HG02943 (cell line): ENCODE data around the gene MTAP.

Experiments used
- ATAC-seq: cut with Tn5 transposase; IDR thresholded peaks from one replicate; pipeline ENCODE4 v1.9.1; 2021; ENCODE audit warnings: mild to moderate bottlenecking, low read depth, moderate library complexity; ENCODE audit not compliant: unreplicated experiment

MTAP gene

DNA sequence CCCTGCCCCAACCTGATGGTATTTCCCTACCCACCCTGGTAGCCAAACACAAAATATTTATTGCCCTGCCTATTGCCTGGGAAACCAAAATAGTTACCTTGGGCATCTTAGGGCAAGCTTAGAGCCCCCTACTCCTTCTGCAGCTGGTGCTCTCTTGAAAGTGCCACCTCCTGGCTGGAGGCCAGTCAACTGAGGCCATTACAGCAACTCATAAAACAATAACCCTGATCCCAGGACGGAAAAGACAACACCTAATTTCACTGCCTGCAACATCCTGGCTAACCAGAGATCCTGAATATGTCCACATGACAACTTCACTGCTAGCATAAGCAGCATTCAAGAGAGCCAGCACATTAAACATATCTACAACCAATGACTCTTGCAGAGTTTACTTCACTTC, 38.7 kb downstream of the MTAP start:
- no peak for ATAC-seq

DNA sequence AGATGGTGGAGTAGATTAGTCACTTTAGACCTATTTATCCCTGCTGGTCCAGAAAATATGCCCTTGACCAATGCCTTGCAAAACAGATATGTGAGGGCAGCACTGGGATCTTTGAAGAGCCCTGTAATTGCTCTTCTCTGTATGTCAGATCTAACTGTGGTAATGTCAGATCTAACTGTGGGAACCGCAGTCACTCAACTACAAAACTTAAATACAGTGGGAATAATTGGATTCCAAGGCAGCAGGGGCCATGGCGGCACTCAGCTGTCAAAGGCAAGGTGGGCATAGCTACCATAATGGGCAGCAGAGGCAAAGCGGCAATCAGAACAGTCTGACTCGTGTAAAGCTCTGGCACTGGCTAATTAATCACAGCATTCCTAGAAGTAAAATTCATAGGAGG, 46.2 kb downstream of the MTAP start:
- no peak for ATAC-seq

DNA sequence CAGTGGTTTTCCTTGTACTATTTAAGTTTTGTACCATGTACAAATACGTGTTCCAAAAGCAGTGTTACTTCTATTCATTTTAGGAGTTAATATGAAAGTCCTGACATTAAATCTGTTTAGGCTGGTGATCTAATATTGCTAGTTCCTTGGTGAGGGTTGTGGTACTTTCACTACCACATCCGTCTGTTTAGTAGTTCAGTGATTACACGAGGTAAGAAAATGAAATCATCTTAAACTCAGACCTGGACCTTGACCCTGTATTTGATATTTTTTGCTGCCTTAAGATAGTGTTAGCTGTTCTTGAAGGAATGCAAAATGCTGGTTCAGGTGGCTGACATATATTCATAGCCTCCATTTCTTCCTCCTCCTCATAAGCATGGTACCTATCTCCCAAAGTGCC, 50.3 kb downstream of the MTAP start:
- peak; percentile 99 for ATAC-seq

DNA sequence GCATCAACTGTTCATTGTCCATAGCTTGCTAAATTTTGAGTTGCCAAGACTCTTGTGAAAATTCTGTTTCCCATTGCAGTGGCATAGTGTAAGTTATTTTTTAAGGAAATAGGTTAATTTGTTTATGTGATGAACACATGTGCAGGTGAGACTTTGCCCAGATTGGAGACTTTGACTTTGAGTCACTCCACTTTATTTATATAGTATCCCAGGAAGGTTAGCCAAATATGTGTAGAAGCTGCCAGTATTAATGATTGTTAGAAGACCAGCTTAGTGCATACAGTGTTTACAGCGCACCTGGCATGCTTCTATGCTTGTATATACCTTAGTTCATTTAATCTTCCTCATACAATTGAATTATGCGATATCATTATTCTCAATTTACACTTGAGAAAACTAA, 51.0 kb downstream of the MTAP start:
- ATAC-seq, result no peak

DNA sequence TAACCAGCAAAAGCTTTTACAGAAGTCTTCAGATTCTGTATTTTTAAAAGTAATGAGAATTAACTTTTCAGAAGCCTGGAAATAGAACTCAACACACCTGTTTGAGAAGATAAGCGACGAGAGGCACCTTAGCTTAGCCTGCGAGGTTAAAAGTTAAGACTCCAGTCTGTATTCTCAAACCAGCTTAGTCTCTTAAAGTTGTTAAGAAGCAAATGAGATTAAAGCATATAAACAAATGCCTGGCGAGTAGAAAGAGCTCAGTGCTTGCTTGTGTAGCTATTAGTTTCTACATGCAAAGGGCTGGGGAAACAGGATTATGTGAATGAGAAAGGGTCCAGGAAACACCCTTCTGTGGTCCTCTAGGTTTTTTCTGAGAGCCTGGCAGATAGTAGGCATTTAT, 51.7 kb downstream of the MTAP start:
- no peak for ATAC-seq

DNA sequence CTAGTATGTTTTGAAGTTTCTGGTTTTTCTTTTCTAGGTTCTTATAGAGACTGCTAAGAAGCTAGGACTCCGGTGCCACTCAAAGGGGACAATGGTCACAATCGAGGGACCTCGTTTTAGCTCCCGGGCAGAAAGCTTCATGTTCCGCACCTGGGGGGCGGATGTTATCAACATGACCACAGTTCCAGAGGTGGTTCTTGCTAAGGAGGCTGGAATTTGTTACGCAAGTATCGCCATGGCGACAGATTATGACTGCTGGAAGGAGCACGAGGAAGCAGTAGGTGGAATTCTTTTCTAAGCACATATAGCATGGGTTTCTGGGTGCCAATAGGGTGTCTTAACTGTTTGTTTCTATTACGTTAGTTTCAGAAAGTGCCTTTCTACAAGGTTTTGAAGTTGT, 52.2 kb downstream of the MTAP start:
- no peak for ATAC-seq

DNA sequence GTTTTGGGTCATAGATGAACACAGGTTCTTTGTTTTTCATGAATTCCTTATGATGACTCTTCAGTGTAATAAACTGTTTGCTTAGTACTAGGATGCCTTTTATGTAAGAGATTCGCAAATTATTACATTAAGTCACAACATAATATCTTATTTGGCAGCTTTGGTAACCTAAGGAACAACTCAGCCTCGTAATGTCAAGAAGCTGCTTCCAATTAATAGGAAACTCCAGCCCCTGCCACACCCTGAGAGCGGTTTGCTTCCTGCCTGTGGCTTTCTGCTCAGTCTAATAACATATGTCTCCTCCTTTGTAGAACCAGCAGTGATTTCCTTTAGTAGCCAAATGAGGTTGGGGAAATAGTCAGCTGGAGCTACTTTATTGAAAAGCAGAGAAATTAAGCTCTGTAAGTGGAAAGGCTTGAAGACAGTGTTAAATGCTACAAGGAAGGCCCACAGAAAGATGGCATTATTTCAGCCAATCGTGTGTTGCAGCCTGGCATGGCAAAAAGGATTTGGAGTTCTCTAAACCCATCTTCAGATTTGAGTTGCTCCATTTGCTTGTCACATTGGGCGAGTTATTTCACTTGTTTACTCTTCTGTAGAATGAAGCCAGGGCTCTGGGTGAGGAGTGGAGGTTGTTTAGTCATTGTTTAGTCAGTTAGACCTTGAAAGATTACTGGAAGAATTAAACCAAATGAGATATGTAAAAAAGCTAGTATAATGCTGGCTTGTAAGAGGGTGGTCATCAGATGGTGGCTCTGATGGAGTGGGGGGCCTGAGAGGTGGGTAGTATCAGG, 54.1 kb downstream of the MTAP start:
- ATAC-seq, result no peak

DNA sequence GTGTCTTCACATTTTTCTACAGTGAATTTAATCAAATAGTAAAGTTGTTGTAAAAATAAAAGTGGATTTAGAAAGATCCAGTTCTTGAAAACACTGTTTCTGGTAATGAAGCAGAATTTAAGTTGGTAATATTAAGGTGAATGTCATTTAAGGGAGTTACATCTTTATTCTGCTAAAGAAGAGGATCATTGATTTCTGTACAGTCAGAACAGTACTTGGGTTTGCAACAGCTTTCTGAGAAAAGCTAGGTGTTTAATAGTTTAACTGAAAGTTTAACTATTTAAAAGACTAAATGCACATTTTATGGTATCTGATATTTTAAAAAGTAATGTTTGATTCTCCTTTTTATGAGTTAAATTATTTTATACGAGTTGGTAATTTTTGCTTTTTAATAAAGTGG, 60.4 kb downstream of the MTAP start:
- ATAC-seq, result no peak

DNA sequence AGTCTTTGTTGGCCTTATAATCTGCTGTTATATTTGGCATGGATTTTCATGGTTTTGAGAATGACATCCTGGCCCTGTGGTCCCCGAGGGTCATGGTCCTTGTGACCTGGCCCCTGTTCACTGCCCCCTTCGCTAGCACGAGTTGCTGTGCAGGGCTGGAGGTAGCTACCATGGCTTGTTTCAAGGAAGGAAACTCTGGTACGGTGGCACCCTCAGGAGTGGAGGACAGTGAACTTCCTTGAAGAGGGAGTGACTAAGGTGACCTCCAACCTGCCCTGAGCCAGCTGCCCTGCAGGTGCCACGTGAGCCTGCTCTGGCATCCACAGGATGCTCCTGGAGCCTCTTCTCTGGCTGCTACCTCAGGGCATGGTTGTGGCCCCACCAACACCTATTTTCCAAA, 62.1 kb downstream of the MTAP start:
- no peak for ATAC-seq

DNA sequence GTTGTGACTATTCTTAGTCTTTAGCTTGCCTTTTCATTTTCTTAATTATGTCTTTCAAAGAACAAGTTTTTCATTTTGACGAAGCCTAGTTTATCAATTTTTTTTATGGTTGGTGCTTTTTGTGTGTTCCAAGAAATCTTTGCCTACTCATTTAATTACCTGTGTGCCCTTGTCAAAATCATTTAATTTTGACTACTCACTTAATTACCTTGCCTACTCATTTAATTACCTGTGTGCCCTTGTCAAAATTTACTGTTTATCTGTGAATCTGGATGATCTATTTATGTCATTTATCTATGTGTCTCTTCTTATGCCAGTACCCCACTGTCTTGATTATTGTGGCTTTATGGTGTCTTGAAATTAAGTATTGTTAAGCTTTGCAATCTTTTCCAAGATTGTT, 63.9 kb downstream of the MTAP start:
- ATAC-seq, result no peak

DNA sequence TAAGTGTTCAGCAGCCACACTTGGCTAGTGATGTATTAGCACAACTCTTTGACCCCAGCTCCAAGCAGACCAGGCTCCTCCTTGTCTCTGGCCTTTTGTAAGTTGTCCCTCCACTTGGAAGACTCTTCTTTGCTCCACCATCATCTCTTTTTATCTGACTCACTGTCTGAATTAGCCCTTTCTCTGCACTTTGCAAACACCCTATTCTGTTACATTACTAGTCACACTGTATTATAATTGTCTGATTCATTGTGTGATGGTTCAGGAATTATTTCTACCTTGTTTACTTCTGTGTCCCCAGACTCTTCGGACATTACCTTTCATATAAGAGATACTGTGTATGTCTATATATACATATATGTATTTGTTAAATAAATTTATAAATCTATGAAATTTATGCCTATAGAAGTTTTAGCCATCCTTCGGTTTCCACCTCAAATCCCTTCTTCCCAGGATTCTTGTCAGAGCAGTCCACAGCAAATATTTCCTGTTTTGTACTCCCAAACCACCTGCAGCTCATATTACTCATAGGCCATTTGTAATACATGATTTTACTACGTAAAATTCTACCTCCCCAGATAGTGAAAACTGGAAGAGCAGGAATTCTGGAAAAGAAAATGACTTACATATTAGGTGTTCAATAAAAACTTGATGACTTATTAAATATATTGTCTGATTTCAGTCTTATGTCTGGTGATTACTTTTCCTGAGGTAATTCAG, 69.0 kb downstream of the MTAP start:
- ATAC-seq, result no peak

DNA sequence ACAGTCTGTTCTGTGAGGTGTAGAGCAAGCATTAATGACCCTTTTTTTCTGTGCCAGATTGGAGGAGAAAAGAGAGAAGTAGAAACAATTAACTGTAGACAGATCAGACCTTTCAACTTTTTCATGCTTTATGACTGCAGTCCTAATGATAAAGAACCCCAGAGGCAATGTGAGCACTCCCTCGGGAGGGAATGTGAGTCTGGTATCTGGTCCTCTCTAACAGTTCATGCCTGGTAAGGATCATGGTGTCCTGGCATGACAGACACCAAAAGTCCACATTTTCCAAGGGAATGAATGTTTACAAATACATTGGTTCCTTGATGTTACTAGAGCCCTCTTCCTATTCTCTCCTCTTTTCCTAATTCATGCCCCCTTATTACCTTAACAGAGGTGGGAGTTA, 70.3 kb downstream of the MTAP start:
- ATAC-seq, result no peak

DNA sequence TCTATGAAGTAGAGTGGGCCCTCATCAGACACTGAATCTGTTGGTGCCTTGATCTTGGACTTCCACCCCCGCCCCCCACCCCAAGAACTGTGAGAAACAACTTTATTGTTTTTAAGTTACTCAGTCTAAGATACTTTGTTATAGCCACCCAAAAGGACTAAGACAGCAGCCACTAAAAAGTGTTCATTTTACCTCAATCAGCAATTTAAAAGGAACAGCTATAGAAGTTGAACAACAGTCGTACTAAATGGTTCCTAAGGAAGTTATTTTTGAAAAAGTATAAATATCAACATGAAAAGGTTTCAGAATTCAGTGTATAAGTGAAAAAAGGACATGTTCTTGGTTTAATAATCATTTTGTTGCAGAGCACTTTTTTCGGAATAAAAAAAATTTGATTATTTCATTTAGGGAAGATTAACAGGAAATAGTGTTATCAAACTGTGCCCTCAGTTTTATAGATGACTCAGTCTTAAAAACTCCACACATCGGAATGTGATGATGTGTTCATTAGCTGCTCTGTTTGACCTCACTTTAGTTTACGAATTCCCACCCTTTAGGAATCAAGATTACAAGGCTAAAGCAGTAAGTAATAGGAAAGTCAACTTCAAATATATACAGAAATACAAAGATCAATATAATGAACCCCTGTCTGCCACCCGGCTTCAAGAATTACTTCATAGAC, 71.2 kb downstream of the MTAP start:
- ATAC-seq, result no peak

DNA sequence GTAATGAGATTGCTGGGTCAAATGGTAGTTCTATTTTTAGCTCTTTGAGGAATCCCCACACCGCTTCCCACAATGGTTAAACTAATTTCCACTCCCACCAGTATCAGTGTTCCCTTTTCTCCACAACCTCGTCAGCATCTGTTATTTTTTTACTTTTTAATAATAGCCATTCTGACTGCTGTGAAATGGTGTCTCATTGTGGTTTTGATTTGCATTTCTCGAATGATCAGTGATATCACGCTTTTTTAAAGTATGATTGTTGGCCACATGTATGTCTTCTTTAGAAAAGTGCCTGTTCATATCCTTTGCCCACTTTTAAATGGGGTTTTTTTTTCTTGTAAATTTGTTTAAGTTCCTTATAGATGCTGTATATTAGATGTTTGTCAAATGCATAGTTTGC, 73.5 kb downstream of the MTAP start:
- ATAC-seq, result no peak

DNA sequence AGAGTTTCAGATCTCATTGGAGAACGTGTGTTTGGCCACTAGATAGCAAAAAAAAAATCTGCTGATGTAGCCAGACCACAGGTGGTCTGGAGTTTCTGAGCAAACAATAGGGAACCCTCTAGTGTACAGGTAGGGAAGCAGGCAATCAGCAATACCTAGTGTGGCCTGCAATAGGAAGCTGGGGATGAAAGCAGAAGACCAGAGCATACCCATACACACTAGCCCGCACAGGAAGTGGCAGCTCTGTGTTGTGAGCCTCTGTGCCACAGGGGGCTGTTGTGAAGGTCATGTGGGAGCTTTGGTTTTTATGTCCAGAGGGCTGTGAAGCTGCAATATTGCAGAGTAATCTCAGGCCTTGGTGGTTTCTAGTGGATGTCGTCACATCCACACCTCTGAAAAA, 81.2 kb downstream of the MTAP start:
- no peak for ATAC-seq

DNA sequence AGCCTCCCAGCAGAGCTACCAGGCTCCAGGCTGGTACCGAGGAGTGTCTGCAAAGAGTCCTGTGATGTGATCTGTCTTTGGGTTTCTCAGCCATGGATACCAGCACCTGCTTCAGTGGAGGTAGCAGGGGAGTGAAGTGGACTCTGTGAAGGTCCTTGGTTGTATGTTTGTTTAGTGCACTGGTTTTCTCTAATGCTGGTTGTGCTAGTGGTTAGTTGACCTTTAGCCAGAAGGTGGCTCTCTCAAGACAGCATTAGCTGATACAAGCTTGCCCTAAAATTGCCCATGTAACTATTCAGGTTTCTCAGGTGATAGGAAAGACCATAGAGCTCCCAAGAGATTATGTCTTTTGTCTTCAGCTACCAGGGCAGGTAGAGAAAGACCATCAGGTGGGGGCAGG, 87.2 kb downstream of the MTAP start:
- no peak for ATAC-seq

DNA sequence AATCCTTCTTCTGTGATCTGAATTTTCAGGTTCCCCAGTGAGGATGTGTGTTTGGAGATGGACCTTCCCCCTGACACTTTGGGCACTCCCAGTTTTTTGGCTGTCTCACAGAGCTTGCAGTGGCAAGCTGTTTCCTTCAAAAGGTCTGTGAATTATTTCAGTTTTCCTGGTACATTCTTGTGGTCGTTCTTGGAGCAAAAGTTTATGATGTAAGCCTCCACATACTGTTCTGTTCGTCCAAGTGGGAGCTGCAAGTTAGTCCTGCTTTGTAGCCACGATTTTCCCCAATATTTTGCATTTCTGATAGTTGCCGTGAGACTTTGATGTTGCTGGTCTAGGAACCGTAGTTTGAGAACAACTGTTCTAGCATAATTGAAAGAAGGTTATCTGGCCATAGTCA, 88.3 kb downstream of the MTAP start:
- ATAC-seq, result no peak

DNA sequence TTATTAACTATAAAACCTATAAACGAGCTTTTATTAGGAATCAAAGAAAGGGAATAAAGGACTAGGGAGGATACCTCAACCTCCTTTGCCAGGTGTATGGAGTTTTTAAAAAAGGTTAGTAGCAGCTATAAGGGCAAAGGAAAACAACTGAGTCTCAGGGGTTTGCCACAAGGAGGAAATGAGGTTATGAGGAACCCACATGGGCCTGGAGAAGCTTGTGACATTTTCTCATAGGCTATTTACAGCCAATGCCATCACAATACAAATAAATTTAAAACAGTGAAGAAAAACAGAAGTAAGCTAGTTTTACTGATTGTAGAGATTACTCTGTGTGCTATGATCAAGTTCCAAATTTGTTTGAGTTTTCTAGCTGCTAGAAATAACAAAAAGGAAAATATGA, 99.1 kb downstream of the MTAP start:
- no peak for ATAC-seq

DNA sequence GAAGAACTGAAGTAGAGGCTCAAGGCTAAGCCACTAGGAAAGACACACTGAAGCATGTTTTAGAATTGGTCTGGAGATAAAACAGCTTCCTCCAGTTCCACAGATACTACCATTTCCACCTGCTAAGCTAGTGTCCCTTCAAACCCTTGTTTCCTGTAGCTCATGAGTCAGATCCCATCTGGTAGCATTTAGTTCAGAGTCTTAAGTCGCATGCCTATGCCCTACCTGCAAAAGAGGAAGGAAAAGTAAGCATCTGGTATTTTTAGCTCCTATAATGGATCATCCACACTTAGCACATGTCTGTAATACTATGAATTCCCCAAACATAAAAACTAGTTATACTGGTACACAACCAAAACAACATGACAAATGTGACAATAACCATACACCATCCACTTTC, 99.7 kb downstream of the MTAP start:
- ATAC-seq, result no peak

DNA sequence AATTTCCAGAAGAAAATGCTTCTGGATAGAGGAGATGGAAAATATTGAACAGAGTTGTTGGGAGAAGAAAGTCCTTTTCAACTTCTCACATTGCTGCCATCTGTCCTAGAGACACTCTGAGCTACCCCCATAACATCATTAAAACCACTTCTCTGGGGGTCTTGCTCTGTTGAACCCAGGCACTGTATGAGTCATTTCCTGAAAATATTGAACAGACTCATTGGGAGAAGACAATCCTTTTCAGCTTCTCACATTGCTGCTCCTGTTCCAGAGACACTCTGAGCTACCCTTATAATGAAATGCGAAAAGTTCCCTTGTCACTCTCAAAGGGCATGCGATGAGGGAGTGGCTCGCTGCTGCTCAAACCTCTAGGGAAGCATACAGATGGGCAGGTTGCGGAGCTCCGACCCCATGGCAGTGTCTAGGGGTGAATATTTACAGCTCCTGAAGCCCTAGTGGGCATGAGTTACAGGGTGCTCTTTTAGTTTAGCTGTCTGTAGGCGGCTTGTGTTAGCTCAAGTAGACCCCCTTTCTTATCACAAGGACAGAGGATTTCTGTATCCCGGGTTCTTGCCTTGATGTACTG, 101.0 kb downstream of the MTAP start:
- no peak for ATAC-seq

DNA sequence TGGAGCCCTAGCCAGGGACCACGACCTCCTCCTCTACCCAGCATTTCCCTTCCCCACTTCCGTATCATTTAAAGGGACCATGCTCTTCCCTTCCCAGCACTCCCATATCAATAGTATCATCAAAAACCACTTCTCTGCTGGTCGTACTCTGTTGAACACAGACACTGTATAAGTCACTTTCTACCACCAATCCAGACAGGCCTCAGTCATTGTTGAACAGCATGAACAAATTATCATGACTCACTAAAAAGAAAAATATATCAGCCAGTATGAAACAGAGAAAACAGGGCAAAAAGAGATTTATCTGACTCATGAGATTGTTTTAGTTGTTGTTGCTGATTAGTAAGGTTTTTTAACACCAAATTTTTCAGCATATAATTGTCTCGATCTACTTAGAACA, 101.9 kb downstream of the MTAP start:
- ATAC-seq, result no peak
